DND-41 (cell line): ENCODE results near the gene FAM47C.

ENCODE experiments used
- CTCF ChIP-seq: IDR thresholded peaks from 2 replicates; pipeline ENCODE4 v1.5.1; 2012; ENCODE audit warnings: borderline replicate concordance, low read length, moderate library complexity, mild to moderate bottlenecking; ENCODE audit not compliant: poor library complexity, severe bottlenecking; ENCODE audit errors: extremely low read depth
- EZH2 ChIP-seq: IDR thresholded peaks from 3 replicates; pipeline ENCODE4 v1.6.1; 2012; ENCODE audit warnings: borderline replicate concordance, low read depth, mild to moderate bottlenecking, moderate library complexity, low read length, inconsistent platforms; ENCODE audit not compliant: severe bottlenecking

- TF ChIP-seq CTCF: peak; percentile 64
- no peak for TF ChIP-seq EZH2
Measured at GRCh38 chrX:37060999-37061398, 52.8 kb downstream of the FAM47C start.
